HG02970 (cell line): Measurements from ENCODE around the gene LAX1.
"Not testable (repeated sequence)": the region's sequence is repeated elsewhere in the genome, so short reads cannot be mapped to it uniquely, and the experiment has no call there.

Experiments used
- ATAC-seq: cut with Tn5 transposase; IDR thresholded peaks from one replicate; pipeline ENCODE4 v1.9.1; 2021; ENCODE audit warnings: mild to moderate bottlenecking, moderate library complexity, moderate number of reproducible peaks; ENCODE audit not compliant: unreplicated experiment, low FRiP score

Gene LAX1, protein sequence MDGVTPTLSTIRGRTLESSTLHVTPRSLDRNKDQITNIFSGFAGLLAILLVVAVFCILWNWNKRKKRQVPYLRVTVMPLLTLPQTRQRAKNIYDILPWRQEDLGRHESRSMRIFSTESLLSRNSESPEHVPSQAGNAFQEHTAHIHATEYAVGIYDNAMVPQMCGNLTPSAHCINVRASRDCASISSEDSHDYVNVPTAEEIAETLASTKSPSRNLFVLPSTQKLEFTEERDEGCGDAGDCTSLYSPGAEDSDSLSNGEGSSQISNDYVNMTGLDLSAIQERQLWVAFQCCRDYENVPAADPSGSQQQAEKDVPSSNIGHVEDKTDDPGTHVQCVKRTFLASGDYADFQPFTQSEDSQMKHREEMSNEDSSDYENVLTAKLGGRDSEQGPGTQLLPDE

DNA sequence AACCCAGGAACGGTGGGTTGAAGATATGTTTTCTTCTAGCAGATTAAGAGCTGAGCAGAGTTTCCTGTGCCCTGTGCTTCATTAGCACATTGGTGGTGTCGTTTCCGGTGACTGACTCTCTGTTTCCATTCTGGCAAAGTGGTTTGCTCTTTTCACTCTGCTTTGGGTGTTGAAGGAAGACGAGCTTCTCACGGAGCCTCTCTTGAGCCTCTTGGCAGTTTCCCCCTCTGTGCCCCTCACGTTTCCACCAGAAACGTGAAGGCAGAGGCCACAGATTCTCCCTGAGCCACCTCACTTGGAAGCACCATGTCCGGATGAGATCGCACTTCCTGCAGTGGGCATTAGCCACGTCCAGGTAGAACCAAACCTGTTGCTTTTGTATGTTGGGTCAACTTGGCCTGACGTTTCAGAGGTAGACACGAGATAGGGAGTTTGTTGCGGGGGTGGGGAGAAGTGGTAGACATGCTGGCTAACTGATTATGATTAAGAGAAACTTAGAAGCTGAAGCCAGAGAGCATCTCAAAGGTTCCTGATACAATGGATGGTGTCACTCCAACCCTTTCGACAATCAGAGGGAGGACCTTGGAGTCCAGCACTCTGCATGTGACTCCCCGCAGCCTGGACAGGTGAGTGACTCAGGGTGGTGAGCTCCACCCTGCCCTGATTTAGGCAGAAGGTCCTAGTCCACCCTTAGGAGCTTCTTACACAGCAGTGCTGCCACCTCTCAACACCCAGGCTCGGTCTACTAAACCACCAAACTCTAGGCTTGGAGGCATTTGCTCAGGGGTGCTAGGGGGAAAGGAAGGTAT, at the start of gene LAX1:
Gene LAX1 (plus strand): TSS at position 155 of the 809 bp plus-strand sequence. CDS start 383 bp downstream, at position 538.
- ATAC-seq: no peak

DNA sequence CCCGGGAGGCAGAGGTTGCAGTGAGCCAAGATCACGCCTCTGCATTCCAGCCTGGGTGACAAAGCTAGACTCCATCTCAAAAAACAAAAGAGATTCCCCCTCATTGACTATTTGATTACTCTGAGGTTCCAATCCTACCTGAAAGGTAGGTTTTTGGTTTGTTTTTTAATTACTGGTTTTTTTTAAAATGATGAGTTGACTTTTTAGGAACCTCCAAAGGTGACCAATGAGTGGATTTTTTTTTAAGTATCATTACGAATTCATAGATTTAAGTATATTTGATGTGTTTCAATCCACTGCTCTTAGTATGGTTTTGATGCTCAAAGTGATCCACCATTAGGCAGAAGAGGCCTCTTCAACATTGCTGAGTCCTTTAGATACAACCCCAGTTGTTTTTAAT, 47.9 kb upstream of the LAX1 start:
- ATAC-seq: no peak

- no peak for ATAC-seq
Measured at GRCh38 chr1:203720242-203720641, 44.7 kb upstream of the LAX1 start.

DNA sequence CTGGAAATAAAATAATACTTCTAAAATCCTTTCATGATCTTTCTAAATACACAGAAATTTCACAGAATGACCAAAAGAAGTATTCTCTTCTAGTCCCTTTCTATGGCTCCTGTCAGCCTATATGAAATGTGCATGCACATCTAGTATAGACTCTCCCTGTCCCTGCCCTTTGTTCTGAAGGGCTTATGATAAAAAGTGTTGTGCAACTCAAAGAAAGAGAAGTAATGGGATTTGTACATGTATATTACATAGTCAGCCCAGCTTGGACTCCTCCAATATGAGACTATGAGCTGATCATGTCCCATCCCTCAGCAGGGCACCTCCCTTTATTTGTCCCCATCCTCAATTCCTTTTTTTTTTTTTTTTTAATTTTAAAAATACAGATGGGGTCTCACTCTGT, 42.1 kb upstream of the LAX1 start:
- no peak for ATAC-seq

DNA sequence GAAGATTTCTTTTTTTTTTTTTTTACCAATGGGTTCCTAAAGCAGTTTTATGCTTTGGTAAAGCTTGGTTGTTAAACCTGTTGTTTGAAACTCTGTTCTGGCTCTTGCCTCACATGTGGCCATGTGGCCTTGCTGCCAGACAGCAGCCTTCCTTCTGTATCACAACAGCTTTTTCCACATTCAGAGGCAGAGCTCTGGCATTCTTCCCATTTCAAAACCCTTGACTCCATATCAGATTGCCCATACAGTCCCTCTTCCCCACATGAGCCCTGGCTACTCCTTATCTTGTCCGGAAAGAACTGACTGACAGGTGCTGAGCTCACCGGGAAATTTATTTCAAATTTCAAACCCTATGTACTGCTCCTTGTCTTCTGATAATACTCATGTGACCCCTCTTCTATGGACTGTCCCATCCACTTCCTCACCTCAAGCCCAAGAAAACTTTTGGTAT, 38.5 kb upstream of the LAX1 start:
- ATAC-seq: no peak

GRCh38 chr1:203733009-203733863, 31.7 kb upstream of the LAX1 start:
- ATAC-seq: no peak

DNA sequence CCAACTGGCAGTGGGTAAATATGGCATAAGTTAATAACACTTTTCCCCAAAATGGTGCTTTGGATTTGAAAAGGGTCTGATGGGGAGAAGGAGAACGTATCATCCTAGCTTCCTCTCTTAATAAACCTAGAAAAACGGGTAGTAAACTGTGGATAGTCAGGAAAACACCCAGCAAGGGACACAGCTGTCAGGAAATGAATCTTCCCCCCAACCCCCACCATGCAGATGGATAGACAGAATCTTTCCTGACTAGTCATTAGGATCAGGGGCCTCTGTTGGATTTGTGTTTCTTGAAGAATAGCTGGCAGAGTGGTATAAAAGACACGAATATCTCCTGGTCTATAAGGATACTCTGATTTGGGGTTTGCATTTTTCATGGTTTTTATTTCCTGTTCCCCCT, 22.5 kb upstream of the LAX1 start:
- ATAC-seq: no peak

DNA sequence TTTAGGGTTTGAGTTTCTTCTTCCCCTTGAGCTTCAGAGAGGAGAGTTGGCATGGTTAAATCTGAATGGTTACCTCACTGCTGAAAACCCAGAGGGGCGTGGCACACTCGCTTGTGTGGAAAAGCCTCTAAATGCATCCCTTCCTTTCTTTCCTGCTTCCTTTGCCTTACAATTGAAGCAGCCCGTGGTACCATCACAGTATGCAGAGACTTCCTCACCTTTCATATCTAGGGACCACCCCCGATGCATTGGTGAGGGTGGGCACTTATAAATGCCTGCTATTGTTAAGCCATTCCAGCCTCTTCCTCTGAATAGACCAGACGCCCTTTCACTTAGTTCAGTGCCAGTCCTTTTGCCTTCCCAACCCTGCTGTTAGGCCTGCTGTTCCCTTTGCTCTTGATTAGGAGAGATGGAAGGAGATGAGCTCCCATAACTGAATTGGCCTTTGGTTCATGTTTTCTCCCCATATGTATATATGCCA, 21.9 kb upstream of the LAX1 start:
- ATAC-seq: no peak

GRCh38 chr1:203744075-203744972, 20.7 kb upstream of the LAX1 start:
- ATAC-seq: no peak

DNA sequence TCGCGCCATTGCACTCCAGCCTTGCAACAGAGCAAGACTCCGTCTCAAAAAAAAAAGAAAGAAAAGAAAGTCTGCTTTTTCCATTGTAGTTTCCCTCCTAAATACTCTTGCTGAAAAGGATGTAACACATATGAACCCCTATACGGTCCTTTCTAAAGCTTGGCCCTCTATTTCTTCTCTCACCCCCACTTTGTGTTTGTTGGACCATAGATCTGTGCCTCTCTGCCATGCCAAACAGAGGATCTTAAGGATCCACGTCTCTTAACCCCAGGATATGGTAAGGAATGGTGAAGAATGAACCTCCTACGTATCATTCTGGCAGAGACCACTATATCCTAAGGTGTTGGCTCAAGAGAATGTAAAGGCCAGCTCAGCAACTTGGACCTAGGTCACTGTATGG, 18.7 kb upstream of the LAX1 start:
- no peak for ATAC-seq

- ATAC-seq: no peak
Measured at GRCh38 chr1:203751051-203751450, 13.9 kb upstream of the LAX1 start.

GRCh38 chr1:203751618-203752361, 13.2 kb upstream of the LAX1 start:
- ATAC-seq: not testable (repeated sequence)

DNA sequence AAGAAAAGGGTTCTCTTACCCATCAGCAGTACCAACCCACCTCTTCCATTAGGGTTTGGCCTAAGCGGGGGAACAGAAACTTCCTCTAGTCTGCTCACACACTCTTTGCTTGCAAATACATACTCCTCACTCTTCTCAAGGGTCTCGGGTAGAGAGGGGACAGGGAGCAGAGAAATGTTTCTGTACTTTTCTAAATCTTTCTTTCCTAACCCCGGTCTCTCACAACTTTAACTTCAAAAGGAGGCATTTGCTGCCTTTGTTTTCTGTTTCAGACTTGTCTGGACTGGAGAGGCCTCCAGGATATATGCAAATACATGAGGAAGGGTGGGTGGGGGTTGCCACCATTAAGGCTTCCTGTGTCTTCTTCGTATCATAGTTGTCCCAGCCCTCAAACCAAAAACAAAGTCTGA, 10.5 kb upstream of the LAX1 start:
- ATAC-seq: no peak

DNA sequence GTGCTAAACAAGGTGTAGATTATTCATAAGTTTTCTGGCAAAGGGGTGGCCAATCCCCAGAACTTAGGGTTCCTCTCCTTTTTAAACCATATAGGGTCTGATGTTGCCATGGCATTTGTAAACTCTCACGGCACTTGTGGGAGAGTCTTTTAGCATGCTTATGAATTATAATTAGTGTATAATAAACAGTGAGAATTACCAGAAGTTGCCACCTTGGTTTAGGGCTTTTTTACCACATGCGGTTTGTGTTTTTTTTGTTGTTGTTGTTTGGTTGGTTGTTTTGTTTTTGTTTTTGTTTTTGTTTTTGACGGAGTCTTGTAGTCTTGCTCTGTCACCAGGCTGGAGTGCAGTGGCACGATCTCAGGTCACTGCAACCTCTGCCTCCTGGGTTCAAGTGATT, 8.9 kb upstream of the LAX1 start:
- ATAC-seq: no peak

GRCh38 chr1:203758749-203759148, 6.2 kb upstream of the LAX1 start:
- ATAC-seq: not testable (repeated sequence)

DNA sequence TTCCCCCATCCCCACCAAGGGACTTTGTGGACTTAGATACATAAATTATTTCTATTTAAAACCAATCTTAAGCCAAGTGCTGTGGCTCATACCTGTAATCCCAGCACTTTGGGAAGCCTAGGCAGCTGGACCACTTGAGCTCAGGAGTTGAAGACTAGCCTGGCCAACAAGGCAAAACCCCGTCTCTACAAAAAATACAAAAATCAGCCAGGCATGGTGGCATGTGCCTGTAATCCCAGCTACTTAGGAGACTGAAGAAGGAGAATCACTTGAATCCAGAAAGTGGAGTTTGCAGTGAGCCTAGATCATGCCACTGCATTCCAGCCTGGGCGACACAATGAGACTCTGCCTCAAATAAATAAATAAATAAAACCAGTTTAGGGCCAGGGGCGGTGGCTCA, 4.5 kb upstream of the LAX1 start:
- no peak for ATAC-seq

DNA sequence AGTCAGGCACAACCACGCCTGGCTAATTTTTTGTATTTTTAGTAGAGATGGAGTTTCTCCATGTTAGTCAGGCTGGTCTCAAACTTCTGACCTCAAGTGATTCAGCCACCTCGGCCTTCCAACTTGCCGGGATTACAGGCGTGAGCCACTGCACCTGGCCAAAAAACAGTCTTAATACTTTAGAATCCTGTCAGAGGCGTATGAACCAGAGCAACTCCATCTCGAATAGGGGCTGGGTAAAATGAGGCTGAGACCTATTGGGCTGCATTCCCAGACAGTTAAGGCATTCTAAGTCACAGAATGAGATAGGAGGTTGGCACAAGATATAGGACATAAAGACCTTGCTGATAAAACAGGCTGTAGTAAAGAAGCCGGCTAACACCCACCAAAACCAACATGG, 3.0 kb upstream of the LAX1 start:
- not testable (repeated sequence) for ATAC-seq

GRCh38 chr1:203763505-203763904, 1.5 kb upstream of the LAX1 start:
- ATAC-seq: no peak
